KG1 (cell line): Measurements from ENCODE around the gene RNF213.
"Not testable (repeated sequence)": the region's sequence is repeated elsewhere in the genome, so short reads cannot be mapped to it uniquely, and the experiment has no call there.

ENCODE experiments used
- DNase-seq: peaks from one replicate; lab custom pipeline; 2025; lab: John Stamatoyannopoulos, UW

Gene RNF213

DNA sequence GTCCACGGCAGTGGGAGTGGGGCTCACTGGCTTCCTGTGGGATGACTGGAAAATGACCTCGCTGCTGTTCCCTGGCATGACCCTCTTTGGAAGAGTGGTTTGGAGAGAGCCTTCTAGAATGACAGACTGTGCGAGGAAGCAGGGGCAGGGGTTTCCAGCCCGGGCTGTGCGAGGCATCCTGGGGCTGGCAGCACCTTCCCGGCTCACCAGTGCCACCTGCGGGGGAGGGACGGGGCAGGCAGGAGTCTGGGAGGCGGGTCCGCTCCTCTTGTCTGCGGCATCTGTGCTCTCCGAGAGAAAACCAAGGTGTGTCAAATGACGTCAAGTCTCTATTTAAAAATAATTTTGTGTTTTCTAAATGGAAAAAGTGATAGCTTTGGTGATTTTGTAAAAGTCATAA lies 7.8 kb upstream of the RNF213 start:
- peak; percentile 9 for DNase-seq

GRCh38 chr17:80253631-80254395 lies 6.8 kb upstream of the RNF213 start:
- DNase-seq = no peak

DNA sequence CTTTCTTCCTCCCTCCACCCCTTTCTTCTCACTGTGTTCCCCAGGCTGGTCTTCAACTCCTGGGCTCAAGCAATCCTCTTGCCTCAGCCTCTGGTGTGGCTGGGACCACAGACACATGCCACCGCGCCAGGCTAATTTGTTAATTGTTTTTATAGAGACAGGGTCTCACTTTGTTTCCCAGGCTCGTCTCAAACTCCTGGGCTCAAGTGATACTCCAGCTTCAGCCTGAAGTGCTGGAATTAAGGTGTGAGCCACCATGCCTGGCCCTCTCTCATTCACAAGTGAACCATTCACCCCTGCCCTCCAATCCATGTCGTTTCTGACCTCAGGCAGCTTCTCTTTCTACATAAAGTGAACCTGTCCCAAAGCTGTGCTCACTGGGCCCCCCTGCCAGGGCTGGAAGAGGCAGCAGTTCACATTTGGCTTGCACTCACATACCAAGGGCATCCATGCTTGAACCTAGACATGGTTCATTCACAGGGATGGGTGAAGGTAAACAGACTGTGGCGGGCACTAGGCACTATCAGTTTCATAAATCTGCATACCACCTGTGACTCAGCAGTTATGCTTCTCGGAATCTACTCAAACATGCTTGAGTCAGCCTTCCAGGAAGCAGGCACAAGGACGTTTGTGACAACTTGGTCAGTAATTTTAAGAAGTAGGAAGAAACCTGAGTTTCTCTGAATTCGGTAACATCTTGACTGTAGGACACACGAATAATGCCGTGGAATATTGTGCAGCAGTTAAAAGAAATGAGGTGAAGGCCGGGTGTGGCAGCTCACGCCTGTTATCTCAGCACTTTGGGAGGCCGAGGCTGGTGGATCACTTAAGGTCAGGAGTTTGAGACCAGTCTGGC lies 6.0 kb upstream of the RNF213 start:
- DNase-seq = no peak

GRCh38 chr17:80256034-80256350 lies 4.7 kb upstream of the RNF213 start:
- DNase-seq = no peak

GRCh38 chr17:80257716-80258213 lies 2.9 kb upstream of the RNF213 start:
- no peak for DNase-seq

GRCh38 chr17:80258296-80258695 lies 2.4 kb upstream of the RNF213 start:
- not testable (repeated sequence) for DNase-seq

DNA sequence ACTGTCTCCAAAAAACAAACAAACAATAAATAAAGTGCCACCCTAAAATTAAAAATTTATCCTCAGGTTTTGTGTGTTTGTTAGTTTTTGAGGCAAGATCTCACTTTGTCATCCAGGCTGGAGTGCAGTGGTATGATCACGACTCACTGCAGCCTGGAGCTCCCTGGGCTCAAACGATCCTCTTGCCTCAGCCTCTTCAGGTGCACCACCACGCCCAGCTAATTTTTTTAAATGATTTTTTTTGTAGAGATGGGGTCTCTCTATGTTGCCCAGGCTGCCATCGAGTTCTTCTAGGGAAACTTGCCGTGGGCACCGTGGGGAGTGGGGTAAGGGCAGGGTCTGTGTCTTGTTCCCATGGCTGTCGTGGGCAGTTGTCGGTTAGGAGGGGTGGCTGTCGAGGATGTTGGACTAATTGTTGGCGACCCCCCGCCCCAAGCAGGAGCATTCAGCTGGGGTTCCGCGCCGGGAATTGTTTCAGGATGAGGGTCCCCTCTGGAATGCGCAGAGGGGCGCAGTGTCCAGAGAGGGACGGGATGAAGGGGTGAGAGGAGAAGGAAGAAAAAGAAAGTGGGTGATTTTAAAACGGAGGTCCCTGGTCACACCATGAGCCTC lies 1.1 kb upstream of the RNF213 start:
- no peak for DNase-seq

- DNase-seq = no peak
Measured at GRCh38 chr17:80260069-80260535, 550 bp upstream of the RNF213 start.

DNA sequence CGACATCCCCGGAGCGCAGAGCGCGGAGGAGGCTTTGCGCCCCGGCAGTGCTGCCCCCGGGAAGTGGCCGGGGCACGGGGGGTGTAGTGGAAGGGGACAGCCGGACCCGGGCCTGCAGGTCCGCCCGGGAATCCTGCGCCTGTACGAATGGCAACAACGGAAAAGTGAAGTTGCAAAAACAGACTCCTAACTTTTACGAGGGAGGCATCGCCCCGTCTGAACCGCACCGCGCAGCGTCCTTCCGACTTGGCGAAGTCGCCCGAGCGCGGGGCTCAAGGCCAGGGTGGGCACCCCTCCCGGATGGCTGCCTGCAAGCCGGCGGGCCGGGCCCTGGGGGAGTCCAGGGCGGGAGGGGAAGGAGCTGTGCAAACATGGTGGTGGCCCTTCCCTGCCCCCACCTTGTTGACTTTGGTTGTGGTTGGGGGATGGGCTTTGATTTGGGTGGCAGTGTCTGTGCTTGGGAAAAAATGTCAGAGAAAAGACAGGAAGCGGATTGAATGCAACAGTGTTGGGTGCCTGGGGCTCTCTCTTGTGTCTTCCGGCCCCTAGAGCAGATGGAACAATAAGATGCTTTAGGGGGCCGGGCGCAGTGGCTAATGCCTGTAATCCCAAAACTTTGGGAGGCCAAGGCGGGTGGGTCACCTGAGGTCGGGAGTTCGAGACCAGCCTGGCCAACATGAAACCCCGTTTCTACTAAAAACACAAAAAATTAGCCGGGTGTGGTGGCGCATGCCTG lies 675 bp downstream of the RNF213 start:
- DNase-seq = no peak

- no peak for DNase-seq
Measured at GRCh38 chr17:80261895-80262279, 1.2 kb downstream of the RNF213 start.

DNA sequence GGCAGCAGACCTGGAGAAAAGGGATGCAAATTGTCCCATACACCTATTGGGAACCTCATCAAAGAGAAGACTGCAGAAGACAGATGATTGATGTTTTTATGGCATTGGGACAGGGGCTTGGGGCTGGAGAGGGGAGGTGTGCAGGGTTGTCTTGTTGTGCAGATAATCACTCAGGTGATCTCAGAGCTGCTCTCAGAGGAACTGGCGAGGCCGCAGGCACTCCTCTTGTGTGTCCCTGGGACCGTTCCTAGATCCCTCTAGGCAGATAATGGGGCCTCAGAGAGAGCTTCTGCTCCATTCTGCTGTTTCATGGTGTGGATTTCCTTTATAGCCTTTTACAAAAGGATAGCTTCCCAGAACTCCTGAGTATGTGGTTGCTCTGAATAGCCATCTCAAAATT lies 1.6 kb downstream of the RNF213 start:
- no peak for DNase-seq

GRCh38 chr17:80262775-80263244 lies 2.2 kb downstream of the RNF213 start:
- no peak for DNase-seq

DNA sequence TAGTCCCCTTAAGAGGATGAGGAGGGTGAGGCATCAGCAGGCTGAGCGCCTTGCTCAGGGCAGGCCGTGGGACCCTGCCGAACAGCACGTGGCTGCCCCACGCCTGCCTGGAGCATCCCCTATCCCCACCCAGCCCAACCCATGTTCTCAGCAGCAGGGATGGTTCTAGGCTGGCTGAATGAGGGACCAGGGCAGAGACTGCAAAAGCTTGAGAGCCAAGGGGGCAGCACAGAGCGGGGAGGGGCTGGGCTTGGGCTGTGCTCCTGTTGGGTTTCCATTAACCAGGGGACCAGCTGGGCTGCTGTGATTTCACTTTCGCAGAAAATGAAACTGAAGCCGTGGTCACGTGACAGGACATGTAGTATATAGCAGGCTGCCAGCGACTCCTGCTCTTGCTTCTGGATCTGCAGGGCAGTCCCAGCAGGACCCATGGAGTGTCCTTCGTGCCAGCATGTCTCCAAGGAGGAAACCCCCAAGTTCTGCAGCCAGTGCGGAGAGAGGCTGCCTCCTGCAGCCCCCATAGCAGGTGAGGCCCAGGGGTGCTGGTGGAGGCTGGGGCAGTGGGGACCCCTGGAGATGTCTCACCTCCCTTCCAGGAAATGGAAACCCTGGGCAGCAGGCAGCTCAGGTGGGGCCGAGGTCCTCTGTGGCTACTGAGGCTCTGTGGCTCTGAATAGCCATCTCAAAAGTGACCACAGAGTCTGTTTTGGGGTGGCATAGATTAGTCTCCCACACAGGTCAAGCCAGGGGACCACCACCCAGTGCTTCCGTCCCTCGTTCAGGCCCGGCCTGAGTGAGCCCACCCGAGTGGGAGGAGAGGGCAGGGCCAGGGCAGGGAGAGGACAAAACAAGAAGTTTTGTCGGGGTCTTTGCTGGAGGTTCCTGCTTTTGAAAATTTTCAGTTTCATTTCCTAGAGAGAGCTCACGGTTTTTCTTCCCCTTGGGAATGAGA lies 2.9 kb downstream of the RNF213 start:
- DNase-seq = peak; percentile 62

DNA sequence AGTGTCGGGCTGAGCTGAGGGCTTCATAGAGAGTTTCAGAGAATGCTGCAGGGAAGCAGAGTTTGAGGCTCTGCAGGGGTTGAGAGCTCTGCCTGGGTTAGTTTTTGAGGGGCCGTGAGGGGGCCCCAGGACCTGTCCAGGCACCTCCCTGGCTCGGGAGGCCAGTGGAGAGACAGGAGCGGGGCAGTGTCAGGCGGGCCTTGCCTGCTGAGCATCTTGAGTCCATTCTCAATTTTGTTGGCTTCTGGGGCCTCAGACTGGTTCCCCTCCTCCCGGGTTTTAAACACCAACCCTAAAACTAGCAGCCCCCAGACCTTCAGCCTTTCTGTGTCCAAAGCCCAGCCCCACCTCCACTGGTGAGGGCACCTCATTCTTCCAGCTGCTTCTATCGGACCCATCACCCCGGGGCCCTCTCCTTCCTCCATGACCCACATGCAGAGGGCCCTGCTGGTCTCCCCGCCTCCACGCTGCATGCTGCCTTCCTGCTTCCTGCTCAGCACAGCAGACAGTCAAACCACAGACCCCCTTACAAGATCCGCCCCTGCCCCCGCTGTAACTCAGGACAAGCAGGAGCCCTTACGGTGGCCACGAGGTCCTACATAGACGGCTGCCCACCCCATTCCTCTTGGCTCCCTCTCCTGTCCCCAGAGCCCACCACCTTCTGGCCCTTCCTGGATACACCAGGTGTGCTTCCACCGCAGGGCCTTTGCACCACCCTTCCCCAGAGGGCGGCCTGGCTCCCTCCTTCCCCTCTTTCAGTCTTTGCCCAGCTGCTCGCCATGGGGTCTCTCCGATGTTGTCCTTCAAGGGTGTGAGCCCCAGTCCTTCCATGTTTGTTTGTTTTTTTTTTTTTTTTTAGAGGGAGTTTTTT lies 3.8 kb downstream of the RNF213 start:
- DNase-seq = no peak

DNA sequence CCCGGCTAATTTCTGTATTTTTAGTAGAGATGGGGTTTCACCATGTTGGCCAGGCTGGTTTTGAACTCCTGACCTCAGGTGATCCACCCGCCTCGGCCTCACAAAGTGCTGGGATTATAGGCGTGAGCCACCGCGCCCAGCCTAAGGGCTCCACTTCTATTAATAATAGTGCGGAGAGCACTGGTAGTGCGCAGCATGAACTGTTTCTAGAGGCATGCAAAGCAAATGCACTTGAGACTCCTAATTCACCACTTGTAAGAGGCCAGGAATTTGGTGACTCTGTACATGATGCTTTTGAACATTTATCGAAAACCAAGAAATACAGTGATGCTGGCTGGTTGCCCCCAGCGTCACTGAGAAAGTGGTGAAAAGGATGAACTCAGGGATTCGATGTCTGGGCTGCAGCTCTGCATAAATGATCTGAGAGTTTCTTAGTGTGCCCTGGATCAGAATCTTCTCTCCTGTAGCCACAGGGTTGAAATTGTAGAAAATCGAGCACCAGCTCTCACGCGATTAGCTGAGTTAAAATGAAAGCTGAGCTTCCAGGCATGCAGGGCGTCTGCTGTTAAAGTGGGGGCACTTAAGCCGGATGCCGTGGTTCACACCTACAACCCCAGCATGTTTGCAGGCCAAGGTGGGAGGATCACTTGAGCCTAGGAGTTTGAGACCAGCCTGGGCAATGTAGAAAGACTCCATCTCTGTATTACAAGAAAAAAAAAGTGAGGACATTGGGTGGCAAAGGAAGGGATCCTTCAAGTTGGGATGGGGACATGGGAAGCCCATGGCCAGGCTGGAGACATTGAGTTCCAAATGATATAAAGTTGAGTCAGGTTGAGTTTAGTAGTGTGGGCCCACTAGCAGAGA lies 4.8 kb downstream of the RNF213 start:
- DNase-seq = no peak

DNA sequence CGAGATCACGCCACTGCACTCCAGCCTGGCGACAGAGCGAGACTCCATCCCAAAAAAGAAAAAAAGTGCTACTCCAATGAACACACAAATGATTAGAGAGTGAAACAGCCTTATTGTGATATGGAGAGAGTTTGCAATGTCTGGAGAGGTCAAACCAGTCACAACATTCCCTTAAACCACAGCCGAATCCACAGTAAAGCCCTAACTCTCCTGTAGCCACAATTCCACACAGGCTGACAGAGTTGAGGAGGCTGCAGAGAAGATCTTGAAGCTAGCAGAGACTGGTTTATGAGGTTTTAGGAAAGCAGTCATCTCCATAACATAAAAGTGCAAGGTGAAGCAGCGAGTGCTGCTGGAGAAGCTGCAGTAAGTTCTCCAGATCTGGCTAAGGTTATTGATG lies 6.7 kb downstream of the RNF213 start:
- no peak for DNase-seq

GRCh38 chr17:80268427-80268826 lies 7.8 kb downstream of the RNF213 start:
- DNase-seq = no peak

DNA sequence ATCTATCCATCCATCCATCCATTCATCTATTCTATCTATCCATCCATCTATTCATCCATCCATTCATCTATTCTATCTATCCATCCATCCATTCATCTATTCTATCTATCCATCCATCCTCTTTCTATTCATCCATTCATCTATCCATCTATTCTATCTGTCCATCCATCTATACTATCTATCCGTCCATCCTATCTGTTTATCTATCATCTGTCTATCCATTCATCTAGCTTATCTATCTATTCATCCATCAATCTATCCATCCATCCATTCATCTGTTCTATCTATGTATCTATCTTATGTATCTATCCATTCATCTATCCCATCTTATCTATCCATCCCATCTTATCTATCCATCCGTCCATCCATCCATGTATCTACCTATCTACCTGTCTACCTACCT lies 8.8 kb downstream of the RNF213 start:
- no peak for DNase-seq

DNA sequence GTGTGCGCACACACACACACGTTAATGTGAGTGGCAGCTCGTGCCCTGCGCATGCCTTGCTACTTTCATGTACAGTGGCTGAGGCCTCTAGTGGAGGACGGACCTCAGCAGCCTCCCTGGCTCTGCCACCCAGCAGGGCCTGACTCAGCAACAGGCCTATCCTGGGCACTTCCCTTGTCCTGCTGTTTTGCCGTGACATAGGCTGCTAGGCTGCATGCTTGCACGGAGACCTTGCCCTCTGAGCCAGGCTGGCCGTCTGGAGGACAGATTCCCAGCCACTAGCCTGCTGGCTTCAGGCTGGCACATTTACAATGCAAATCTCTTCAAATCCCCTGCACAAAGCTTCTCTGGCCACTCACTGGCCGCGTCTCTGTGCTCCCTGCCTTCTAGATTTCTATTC lies 9.5 kb downstream of the RNF213 start:
- DNase-seq = no peak
